AG04450 (cell line): ENCODE measurements around the gene TCFL5. TPM values are rescaled to one million over a fixed set of nuclear protein-coding genes. Genes with fewer than 3 reads are reported as not detected.

Experiments used
- CTCF ChIA-PET: fragments of 300-600, 350-600 bp; formaldehyde crosslinking; extraction: SDS; loops from one replicate; lab custom pipeline; 2022; ENCODE audit warnings: antibody characterized with exemption, inconsistent platforms; lab: Charles Lee
- POLR2A ChIA-PET: fragments of 350-600 bp; formaldehyde crosslinking; extraction: SDS; loops from one replicate; lab custom pipeline; 2021; ENCODE audit warnings: antibody characterized with exemption, inconsistent platforms; lab: Yijun Ruan, JAX
- DNase-seq: peaks from one replicate; pipeline ENCODE4 v3.0.0-alpha.2; 2011; ENCODE audit warnings: low read depth, low spot score
- H3K27ac ChIP-seq: one replicate; pipeline ENCODE4 v1.5.1; 2012; ENCODE audit warnings: low read depth, low read length, control low read depth
- H3K27me3 ChIP-seq: one replicate; pipeline ENCODE4 v1.6.0; 2012; ENCODE audit warnings: low read length; ENCODE audit not compliant: control insufficient read depth, insufficient read depth
- H3K4me3 ChIP-seq: 2 replicates; pipeline ENCODE4 v1.5.1; 2011; ENCODE audit warnings: mild to moderate bottlenecking, low read depth, low read length, control low read depth
- H3K9me3 ChIP-seq: 2 replicates; pipeline ENCODE4 v1.5.1; 2012; ENCODE audit warnings: low read length; ENCODE audit not compliant: control insufficient read depth, insufficient read depth
- CTCF ChIP-seq: IDR thresholded peaks from 2 replicates; pipeline ENCODE4 v1.5.1; 2011; ENCODE audit warnings: low read depth, low read length, control low read depth, inconsistent platforms
- polyA plus RNA-seq: library from polyadenylated mRNA; depleted of rRNA; stranded (reverse); fragments of >200 nt; gene quantifications from 2 replicates; pipeline ENCODE4 v1.2.3, GENCODE V29; 2011; rRNA removed
- small RNA-seq: library from RNA; depleted of rRNA; stranded (forward); fragments of <200 nt; gene quantifications from one replicate; pipeline ENCODE3, GENCODE V24; 2012; ENCODE audit warnings: low read depth; ENCODE audit not compliant: insufficient read length

TCFL5 gene
- polyA plus RNA-seq, 1 experiment: 9.9 TPM

GRCh38 chr20:62792940-62793756, 68.5 kb downstream of the TCFL5 start:
- H3K4me3 ChIP-seq: no peak overlapping the region
- peaks cover 4% of the 10 kb centered on the region for H3K27me3 ChIP-seq
- DNase-seq: no peak
- no peak for TF ChIP-seq CTCF
- CTCF ChIA-PET: interaction anchor here (1.1 to 4.3 kb wide), 7 partner anchors 15 to 216 kb away, joined by 3 to 81 read pairs (median 7); no protein-coding TSS in a partner anchor
- H3K27ac ChIP-seq: peak overlapping the region; percentile 67
- POLR2A ChIA-PET: interaction anchor here (0.6 to 1.9 kb wide), 3 partner anchors 52 to 89 kb away, joined by 3 to 7 read pairs (median 3); no protein-coding TSS in a partner anchor
- H3K9me3 ChIP-seq: no peaks in the 10 kb centered on the region; the same call in 1 of the 2 replicates

- Histone ChIP-seq H3K9me3 (no peaks in the 10 kb centered on the region; the same call in 1 of the 2 replicates), H3K4me3 (no peak overlapping the region), H3K27ac (no peak overlapping the region), H3K27me3 (peaks cover 8% of the 10 kb centered on the region)
- no peak for TF ChIP-seq CTCF
- CTCF ChIA-PET: interaction anchor here (0.7 to 4.3 kb wide), 12 partner anchors 52 to 383 kb away, joined by 3 to 81 read pairs (median 5); no protein-coding TSS in a partner anchor
- POLR2A ChIA-PET: interaction anchor here (1.1 kb wide), 1 partner anchor 51 kb away, joined by 3 read pairs; no protein-coding TSS in a partner anchor
- no peak for DNase-seq
Observed at GRCh38 chr20:62792182-62792939, 69.3 kb downstream of the TCFL5 start.

GRCh38 chr20:62791301-62792181, 70.1 kb downstream of the TCFL5 start:
- Histone ChIP-seq H3K4me3 (no peak overlapping the region), H3K9me3 (no peaks in the 10 kb centered on the region; the same call in 1 of the 2 replicates), H3K27me3 (peaks cover 8% of the 10 kb centered on the region), H3K27ac (peak overlapping the region; percentile 31)
- ChIA-PET POLR2A (interaction anchor here (1.1 kb wide), 1 partner anchor 51 kb away, joined by 3 read pairs; no protein-coding TSS in a partner anchor), CTCF (interaction anchor here (0.6 to 4.3 kb wide), 23 partner anchors 9 to 382 kb away, joined by 3 to 81 read pairs (median 4); no protein-coding TSS in a partner anchor)
- TF ChIP-seq CTCF: peak; percentile 98
- peak; percentile 74 for DNase-seq

Small RNA genes lying within 50 kb of the gene (small RNA-seq; reads per million reads assigned to genes)
- not detected for gene DPH3P1

Other genes with a start within 250 kb of the TCFL5 start
- gene SLCO4A1, start 219.3 kb downstream of the TCFL5 start, polyA plus RNA-seq: 0.09 and 0.14 TPM in 2 replicates
- gene NTSR1, start 153.0 kb downstream of the TCFL5 start, polyA plus RNA-seq: 0.09 and 0.12 TPM in 2 replicates
- gene MRGBP, start 65.3 kb downstream of the TCFL5 start, polyA plus RNA-seq: 13.4 and 14.4 TPM in 2 replicates
- 19.7 and 21.7 TPM in 2 replicates for gene OGFR, start 57.0 kb downstream of the TCFL5 start, polyA plus RNA-seq
- gene COL9A3, start 44.8 kb downstream of the TCFL5 start, polyA plus RNA-seq: 0.69 and 0.98 TPM in 2 replicates
- gene DIDO1, start 64.7 kb upstream of the TCFL5 start, polyA plus RNA-seq: 22.1 and 25.9 TPM in 2 replicates
- 24.3 and 24.4 TPM in 2 replicates for gene GID8, start 76.3 kb upstream of the TCFL5 start, polyA plus RNA-seq
- 2.2 TPM in 2 replicates for gene SLC17A9, start 90.9 kb upstream of the TCFL5 start, polyA plus RNA-seq
- gene BHLHE23, start 145.1 kb upstream of the TCFL5 start, polyA plus RNA-seq: not detected in 2 replicates